GM20000 (cell line): ENCODE results near the gene TGOLN2.
"Not testable (repeated sequence)": the region's sequence is repeated elsewhere in the genome, so short reads cannot be mapped to it uniquely, and the experiment has no call there.

ENCODE experiments used
- DNase-seq: peaks from one replicate; pipeline ENCODE4 v3.0.0; 2012; ENCODE audit warnings: low spot score
- TF ChIP-seq, protein P1 (sequence below): IDR thresholded peaks from 2 replicates; pipeline ENCODE4 v1.5.1; 2012; ENCODE audit warnings: mild to moderate bottlenecking, control low read depth; ENCODE audit errors: extremely low read depth, missing control alignments

Gene TGOLN2

GRCh38 chr2:85344356-85344954 is 16.7 kb upstream of the TGOLN2 start:
- TF ChIP-seq, protein P1, sequence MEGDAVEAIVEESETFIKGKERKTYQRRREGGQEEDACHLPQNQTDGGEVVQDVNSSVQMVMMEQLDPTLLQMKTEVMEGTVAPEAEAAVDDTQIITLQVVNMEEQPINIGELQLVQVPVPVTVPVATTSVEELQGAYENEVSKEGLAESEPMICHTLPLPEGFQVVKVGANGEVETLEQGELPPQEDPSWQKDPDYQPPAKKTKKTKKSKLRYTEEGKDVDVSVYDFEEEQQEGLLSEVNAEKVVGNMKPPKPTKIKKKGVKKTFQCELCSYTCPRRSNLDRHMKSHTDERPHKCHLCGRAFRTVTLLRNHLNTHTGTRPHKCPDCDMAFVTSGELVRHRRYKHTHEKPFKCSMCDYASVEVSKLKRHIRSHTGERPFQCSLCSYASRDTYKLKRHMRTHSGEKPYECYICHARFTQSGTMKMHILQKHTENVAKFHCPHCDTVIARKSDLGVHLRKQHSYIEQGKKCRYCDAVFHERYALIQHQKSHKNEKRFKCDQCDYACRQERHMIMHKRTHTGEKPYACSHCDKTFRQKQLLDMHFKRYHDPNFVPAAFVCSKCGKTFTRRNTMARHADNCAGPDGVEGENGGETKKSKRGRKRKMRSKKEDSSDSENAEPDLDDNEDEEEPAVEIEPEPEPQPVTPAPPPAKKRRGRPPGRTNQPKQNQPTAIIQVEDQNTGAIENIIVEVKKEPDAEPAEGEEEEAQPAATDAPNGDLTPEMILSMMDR: no peak
- DNase-seq: no peak

GRCh38 chr2:85343207-85343895 is 15.6 kb upstream of the TGOLN2 start:
- not testable (repeated sequence) for DNase-seq

- TF ChIP-seq, protein P1: no peak
- no peak for DNase-seq
Observed at GRCh38 chr2:85342156-85342555, 14.4 kb upstream of the TGOLN2 start.

- no peak for DNase-seq
- TF ChIP-seq, protein P1: no peak
Observed at GRCh38 chr2:85341269-85342029, 13.7 kb upstream of the TGOLN2 start.

DNA sequence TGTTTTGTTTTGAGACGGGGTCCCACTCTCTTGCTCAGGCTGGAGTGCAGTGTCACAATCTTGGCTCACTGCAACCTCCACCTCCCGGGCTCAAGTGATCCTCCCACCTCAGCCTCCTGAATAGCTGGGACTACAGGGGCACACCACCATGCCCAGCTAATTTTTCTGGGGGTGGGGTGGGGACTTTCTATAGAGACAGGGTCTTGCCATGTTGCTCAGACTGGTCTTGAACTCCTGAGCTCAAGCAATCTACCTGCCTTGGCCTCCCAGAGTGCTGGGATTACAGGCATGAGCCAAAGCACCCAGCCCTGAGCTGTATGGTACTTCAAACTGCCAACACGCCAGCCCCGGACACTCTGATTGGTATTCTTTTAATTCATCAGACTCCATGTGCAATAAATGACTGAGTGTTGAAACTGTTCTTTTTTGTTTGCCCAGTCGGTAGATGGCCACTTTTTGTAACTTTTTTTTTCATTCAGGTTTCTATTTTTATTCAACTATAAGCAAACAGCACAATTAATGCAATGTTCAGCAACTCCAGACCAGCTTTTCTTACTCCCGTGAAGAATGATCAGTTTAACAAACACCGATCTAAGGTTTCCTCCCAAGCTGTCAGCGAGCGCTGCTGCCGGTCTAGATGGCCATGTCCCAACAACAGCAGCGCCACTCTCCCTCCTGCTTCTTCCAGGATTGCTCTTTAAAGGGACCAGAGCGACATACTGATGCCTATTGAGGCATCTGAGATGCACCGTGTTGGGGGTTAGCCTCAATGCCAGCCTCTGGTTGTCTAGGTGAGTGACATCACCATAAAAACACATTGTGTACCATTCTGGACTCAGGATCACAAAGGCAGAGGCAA is 12.5 kb upstream of the TGOLN2 start:
- DNase-seq: no peak
- TF ChIP-seq, protein P1: no peak

DNA sequence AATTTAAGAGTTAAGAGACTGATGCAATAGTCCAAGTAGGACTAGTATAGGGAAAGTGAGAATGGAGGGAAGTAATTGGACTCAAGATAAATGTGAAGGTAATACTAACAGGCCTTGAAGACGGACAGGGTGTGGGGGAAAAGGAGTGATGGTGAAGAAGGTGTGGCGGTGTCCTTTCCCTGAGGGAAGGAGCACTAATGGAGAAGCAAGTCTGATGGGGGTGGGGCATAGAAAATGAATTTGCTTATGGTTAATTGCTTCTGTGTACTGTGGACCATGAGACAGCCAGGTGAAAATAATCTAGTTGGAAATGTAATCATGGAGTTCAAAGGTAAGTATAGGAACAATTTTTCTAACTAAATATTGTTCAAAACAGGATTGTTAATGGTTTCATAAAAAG is 7.1 kb upstream of the TGOLN2 start:
- TF ChIP-seq, protein P1: no peak

GRCh38 chr2:85333877-85334276 is 6.1 kb upstream of the TGOLN2 start:
- DNase-seq: not testable (repeated sequence)

More for the DNA sequence above, 7.1 kb upstream of the TGOLN2 start:
- DNase-seq: no peak
